Heart left ventricle (tissue), 13 donors: ENCODE measurements around the gene HOXA1.

Experiments used
- POLR2A ChIP-seq, 2 donors: fragments of 450-650 bp; IDR thresholded peaks; one replicate each; pipeline ENCODE4 v1.6.1; 2017; ENCODE audit warnings: antibody characterized with exemption in 2 of 2, mild to moderate bottlenecking in 2 of 2, moderate library complexity in 2 of 2
- TF ChIP-seq, protein P1 (sequence below), 12 donors: fragments of 200-600 bp; sonication (generic) in 4 of 12; IDR thresholded peaks; one replicate each; pipeline versions ENCODE4 v1.5.0 to v1.8.0; 2018 to 2022; ENCODE audit warnings: antibody characterized with exemption in 12 of 12, mild to moderate bottlenecking in 5 of 12
- donor health status: ischemic (EF 13 %, LVEDD 7.1; RV severe dilation, severe dysfunction).
- donor health status: DM: no; HTN: yes; CAD: no.
- donor health status: DM: no; HTN: no; CAD: no.
- donor health status: ischemic (EF 25% LVEDD 6.9; RV normal size, moderate dysfunction).
- donor health status: ischemic (EF 25% LVEDD 5.7; RV mildly dilated, moderate dysfunction).
- donor health status: ischemic (EF 35%, LVEDD 5.7; RV mildly dilated, moderate dysfunction).
- donor health status: nonischemic (EF 11% LVEDD 7.7; RV severe dilation, severe dysfunction).
- donor health status: DM: yes; HTN: yes; CAD: no.
- donor health status: PGD.
- donor health status: ischemic (EF 29% LVEDD 5.4; RV normal size, mild dysfunction).
- donor health status: nonischemic (EF 23%, LVEDD 6.1; RV moderate dilation, normal function).

DNA sequence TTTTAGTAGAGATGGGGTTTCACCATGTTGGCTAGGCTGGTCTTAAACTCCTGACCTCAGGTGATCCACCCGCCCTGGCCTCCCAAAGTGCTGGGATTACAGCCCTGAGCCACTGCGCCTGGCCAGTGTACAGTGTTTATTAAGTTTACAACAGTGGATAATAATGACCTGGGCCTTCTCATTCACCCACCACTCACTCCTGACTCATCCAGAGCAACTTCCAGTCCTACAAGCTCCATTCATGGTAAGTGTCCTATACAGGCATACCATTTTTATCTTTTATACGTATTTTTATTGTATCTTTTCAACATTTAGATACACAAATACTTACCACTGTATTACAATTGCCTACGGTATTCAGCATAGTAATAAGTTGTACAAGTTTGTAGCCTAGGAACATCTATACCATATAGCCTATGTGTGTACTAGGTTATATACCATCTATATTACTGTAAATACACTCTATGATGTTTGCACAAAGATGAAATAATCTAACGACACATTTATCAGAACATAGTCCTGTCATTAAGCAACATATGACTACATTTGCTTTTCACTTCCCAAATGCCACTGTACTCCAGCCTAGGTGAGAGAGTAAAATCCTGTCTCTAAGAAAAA is 17.1 kb downstream of the HOXA1 start:
- TF ChIP-seq, protein P1, sequence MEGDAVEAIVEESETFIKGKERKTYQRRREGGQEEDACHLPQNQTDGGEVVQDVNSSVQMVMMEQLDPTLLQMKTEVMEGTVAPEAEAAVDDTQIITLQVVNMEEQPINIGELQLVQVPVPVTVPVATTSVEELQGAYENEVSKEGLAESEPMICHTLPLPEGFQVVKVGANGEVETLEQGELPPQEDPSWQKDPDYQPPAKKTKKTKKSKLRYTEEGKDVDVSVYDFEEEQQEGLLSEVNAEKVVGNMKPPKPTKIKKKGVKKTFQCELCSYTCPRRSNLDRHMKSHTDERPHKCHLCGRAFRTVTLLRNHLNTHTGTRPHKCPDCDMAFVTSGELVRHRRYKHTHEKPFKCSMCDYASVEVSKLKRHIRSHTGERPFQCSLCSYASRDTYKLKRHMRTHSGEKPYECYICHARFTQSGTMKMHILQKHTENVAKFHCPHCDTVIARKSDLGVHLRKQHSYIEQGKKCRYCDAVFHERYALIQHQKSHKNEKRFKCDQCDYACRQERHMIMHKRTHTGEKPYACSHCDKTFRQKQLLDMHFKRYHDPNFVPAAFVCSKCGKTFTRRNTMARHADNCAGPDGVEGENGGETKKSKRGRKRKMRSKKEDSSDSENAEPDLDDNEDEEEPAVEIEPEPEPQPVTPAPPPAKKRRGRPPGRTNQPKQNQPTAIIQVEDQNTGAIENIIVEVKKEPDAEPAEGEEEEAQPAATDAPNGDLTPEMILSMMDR (IDR thresholded peaks at IDR 0.05): no peak
- no peak for TF ChIP-seq POLR2A (IDR thresholded peaks at IDR 0.05)
